OCI-M2 (cell line): ENCODE measurements around the gene EMC1.
"Not testable (repeated sequence)": the region's sequence is repeated elsewhere in the genome, so short reads cannot be mapped to it uniquely, and the experiment has no call there.

Experiments
- DNase-seq: peaks from one replicate; lab custom pipeline; 2025; ENCODE audit not compliant: unreplicated experiment; lab: John Stamatoyannopoulos, UW

EMC1 gene

DNA sequence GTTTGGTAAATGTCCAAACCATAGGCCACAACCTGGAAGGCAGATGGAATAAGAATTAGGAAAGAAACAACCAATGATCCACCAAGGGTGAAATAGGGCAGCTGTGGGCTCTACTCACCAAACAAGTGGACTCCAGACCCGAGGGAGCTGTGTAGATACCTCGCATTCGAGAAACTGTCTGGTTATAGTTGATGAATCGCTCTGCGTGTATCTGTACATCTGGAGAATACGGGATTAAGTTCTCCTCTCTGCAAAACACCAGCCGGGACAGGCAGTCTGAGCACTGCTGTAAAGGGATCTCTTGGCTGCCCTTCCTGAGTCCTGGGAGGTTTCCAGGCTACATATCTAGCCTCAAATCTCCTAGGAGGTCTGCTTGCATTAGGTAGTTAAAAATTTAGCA lies 31.9 kb downstream of the EMC1 start:
- DNase-seq: no peak

DNA sequence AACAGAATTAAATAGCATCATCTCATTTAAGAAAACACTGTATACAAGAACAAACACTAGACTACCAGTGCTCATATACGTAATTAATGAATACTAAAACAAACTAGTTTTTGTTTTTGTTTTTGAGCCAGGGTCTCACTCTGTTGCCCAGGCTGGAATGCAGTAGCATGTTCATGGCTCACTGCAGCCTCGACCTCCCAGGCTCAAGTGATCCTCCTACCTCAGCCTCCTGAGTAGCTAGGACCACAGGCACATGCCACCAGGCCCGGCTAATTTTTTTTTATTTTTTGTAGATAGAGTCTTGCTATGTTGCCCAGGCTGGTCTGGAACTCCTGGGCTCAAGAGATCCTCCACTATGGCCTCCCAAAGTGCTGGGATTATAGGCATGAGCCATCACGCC lies 34.7 kb downstream of the EMC1 start:
- DNase-seq: not testable (repeated sequence)

DNA sequence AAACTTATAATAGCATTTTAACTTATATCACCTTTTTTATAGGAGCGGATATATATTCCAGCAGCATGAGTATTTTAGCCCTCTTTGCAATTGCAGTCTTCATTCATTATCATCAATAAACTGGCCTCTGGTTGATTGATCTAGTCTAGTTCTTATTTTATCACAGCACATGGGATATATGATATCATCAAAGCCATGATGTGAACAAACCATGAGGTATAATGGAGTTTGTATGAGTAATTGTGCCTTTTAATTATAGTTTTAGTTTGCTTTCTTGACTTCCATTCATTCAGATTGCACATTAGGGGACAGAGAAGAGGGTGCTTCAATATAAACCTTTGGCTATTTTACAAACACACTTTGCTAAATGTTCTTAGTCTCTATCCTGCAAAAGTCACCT lies 37.7 kb downstream of the EMC1 start:
- DNase-seq: no peak

DNA sequence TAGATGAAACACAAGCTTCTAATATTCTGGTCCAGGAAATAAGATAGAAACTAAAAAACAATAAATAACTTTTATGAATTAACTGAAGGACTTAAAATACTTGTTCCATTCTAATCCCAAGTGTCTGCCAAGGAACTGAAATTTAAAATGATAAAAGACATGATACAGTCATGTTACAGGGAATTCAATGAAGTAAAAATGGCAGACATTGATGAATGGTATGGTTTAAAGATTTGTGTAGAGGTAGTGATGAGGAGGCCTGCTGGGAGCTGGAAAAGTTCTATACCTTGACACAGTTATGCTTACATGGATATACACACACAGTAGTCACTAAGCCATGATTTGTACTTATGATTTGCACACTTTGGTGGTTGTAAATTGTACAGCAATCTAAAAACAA lies 39.2 kb downstream of the EMC1 start:
- no peak for DNase-seq

DNA sequence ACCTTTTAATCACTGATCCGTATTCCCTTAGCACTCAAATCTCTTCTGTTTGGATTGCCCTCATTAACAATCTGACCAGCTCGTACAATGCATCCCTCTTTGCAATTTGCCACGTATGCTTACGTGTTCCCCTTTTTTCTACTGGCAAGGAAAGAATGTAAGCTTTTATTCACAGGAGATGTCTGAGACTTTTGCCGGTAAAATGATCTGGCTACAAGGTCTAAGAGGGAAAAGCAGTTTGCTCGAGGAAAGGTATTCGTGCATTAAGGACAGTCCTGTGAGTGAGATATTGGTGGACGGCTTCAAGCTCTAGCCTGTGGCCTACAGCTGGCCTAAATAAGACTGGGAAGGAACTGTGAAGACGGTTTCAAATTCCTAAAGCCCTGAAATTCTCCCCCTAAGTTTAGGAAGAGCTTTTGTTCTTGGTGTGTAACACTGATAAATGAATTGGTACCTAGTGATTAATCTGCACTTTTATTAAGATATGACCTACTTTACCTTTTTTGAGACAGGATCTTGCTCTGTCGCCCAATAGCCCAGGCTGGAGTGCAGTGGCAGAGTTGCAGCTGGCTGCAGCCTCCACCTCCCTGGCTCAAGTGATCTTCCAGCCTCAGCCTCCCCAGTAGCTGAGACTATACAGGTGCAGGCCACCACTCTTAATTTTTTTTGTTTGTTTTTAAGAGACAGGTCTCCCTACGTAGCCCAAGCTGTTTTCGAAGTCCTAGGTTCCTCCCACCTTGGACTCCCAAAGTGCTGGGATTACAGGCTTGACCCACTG lies 40.4 kb downstream of the EMC1 start:
- no peak for DNase-seq

DNA sequence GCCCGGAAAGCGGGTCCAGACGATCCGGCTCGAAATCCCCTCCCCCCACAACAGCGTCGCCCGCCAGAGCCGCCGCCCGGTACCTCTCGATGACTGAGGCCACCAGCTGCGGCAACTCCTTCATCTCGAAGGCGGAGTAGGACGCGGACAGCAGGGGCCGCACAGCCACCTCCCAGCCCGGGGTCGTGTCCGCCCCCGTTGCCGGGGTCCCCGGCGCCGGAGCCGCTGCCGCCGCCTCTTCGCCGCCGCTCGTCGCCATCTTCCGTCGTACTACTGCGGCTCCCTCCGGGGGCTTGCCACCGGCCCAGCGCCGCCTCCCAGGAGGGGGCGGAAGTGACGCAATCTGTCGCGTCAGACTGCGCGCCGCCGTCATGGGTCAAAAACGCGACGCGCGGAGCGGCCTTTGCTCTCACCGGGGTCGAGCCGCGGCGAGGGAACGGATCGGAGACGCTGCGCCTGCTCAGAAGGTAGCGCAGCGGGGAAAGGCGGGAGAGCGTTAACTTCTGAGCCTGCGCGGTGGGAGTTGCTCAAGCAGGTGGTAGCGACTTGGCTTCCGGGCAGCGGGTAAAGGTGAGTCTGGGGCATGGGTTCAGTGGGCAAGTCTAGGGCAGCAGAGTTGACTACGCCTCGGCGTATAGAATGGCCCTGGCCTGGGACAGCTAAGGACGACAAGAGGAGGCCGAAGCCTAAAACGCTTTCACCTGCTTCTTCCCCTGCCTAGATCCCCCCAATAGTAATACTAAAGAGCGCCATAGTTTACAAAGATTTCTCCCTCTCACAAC lies 41.1 kb downstream of the EMC1 start, which contains the start of gene UBR4:
Gene UBR4, minus strand, starts transcription at position 277 of the 782 bp plus-strand sequence. Its CDS starts 18 bp downstream, at position 259.
- peak; percentile 76 for DNase-seq

DNA sequence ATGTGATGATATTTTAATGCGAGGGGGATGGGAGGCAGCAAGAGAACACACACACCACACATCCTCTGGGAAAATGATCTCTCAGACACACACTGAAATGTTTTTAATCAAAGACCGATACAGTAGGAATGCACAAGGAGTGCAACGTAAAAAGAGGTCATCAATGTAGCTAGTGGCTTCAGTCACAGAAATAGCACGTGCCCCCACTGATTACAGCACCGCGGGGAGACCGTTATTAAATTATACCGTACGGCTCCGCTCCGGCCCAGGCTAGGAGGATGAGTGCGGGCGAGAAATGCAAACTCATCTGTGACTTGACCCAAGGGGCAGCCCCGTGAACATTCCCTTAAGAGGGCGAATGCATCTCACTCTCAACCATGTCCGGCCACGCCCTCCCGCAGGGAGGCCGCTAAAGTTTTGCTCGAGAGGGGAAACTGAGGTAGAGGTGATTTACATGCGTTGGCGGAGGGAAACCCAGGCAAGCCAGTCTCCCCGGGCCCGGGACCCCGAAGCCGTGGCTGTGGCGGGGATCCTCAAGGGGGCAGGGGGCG lies 41.8 kb downstream of the EMC1 start:
- no peak for DNase-seq

DNA sequence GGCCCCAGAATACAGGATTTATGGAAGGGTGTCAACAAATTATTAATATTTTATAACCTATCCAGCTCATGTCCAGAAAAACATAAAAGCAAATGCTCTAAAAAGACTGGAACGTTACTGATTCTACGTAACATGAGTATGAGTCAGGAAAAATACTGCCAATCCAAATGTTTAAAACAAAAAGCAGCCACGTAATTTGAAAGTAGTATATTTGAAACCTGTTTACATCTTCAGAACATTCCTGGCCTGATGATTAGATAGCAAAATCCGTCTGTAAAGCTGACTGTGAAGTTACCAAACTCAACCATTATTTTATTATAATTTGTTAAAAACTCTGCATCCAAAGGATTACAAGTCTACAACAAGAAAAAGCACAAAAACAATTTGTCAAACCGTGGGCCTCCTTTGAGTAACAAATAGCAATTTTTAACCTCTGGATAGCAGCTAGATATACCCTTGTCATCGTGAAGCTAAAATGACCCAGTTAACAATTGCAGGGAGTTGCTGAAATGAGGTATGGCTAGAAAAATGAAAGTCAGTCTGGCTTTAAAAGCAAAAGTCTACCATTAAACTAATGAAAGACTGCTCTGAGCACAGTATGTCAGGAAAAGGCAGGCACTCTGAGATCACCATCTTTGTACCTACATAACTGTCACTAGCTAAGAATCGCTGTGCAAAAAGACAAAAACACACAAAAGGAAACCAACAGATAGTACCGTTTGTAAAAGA lies 42.5 kb downstream of the EMC1 start:
- no peak for DNase-seq

DNA sequence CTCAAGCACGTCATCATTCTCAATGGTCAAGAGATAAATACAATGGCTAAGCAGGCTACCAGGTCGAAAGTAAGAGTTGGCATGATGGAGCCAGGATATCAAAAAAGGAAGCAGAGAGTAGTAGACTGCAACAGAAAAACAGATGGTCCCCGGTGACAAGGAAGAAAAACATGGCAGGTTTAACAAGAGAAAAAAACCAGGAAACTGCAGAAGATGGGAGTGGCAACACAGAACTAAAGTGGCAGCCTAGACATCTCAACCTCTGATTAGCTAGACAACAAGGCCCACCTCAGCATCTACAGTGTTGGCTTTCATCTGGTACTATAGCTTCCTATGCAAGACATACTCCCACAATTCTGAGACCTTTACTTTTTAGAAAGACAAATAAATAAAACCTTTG lies 44.4 kb downstream of the EMC1 start:
- DNase-seq: no peak

DNA sequence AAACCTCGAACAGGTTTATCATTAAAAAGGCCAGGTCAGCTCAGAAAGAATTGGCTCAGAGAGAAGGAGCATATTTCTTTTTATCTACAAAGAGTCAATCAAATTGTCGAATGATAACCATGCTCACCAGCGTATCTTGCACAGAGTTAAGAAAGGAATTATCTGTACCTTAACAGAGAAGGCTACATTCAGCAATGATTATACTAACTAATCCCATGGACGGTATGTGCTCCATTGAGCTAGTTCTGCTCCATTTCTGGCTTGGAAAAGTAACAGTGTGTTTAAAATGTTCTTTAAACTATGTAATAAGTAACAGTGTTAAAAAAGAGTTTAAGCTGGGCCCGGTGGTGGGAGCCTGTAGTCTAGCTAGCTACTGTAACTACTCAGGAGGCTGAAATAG lies 45.5 kb downstream of the EMC1 start:
- DNase-seq: no peak

DNA sequence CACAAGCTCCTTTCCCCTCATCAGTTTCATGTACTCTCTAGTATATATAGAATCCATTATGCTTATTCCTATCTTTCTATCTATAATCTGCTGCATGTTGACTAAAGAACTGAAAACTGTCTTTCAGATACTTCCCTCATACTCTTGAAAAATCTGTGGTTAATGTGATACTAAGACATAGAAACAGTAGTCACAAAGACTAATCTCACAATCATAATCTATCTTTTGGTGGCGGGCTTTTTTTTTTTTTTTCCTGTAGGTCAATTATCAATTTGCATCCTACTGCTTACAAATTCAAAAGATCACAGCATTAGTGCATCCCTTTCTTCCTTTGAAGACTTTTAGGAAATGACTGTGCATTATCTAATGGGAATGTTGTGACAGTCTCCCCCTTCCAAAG lies 45.9 kb downstream of the EMC1 start:
- no peak for DNase-seq

DNA sequence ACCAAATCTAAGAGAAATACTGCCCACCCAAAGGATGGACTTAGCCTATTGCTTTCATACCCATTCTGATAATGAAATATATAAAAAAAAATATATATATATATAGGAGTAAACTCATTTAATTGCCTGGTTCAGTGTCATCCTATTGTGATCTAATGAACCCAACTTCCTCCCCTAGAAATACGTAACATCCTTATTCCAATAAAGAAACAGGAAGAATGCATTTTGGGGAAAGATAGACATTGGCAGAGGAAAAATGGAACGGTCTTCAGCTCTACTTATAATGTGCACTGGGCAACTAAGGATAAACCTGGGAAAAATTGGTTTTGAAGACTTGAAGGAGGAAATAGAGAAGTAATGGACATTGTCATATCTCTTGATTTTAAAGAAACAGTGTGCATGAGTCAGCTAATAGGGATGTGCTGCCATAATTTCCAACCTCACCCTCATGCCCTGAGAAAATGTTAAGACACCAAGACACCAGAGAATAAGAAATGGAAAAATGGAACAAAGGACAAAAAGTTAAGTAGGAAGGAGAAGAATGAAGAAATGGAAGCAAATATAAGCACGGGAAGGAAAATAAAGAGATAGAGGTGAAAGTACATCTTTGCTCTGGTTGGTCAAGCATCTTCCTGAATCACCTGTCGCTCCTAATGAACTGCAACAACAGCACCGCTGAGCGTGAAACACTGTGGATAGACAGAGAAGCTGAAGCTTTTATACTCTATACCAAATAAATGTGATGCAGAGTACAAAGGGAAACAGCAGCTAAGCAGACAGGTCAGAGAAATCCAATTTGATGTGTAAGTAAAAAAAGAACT lies 46.7 kb downstream of the EMC1 start:
- no peak for DNase-seq

DNA sequence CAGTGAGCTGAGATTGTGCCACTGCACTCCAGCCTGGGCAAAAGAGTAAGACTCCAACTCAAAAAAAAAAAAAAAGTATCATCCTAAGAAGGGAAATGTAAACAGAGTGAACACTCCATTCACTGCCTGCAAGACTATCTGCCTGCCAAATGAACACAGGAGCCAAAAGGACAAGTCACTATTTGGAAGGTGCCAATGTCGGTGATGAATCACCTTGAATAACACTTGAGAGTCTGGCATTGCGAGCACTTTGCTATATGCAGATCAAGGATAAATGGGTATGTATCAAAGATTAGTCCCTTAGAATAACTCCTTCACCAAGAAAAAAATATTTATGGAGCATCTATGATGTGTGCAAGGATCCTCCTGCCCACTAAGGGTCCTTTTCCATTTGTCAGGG lies 47.9 kb downstream of the EMC1 start:
- DNase-seq: no peak

DNA sequence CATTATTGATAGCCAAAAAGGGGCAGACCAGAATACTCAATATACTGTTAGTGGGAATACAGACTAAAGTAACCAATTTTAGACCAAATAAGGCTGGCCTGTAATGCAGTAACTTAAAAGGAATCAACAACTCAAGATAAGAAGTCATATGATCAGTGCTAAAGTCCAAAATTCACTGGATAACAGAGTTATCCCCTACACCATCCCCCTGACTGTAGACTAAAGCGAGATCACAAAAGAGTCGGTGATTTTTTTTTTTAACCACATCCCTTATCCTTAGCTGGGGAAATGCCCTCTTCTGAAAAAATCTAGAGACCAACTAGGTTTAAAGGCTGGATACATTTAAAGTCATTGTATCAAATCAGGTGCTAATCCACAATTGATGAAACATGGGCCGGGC lies 48.9 kb downstream of the EMC1 start:
- DNase-seq: no peak

DNA sequence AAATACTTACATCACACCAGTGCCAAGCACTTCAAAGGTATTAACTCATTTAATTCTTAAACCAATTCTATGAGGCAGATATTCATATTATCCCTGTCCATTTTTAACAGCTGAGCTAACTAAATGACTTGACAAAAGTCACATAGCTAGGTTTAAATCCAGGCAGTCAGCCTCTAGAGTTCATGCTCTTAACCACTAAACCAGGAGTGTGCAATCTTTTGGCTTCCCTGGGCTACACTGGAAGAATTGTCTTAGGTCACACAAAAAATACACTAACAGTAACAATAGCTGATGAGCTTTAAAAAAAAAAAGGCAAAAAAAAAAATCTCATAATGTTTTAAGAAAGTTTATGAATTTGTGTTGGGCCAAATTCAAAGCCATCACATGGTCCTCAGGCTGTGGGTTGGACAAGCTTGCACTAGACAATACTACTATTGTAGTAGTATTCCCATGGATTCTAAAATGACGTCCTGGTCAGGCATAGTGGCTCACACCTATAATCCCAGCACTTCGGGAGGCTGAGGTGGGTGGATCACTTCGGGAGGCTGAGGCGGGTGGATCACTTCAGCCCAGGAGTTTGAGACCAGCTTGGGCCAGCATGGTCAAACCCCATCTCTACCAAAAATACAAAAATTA lies 51.2 kb downstream of the EMC1 start:
- DNase-seq: no peak

DNA sequence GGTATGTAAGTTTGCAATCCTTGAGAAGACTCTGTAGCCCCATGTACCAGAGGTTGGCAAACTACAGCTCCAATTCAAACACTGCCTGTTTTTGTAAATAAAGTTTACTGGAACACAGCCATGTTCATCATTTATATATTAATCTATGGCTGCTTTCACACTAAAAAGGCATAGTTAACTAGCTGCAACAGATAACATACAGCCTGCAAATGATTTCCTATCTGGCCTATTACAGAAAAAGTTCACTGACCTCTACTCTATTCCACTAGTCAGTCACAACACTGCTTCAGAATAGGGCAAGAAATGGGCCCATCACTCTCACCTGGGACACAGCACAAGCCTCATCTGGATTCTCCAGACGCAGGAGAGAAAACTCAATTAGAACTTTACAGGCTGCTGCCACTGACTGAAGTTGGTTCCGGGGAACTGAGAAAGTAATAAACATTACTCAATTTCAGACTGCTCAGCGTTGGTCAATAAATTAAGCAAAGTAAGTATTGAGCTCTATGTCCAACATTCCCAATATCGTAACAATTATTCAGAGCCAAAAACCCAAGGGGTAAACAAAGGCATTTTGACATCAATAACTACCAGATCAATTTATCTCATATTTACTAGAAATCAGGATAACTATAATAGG lies 51.9 kb downstream of the EMC1 start:
- DNase-seq: no peak

DNA sequence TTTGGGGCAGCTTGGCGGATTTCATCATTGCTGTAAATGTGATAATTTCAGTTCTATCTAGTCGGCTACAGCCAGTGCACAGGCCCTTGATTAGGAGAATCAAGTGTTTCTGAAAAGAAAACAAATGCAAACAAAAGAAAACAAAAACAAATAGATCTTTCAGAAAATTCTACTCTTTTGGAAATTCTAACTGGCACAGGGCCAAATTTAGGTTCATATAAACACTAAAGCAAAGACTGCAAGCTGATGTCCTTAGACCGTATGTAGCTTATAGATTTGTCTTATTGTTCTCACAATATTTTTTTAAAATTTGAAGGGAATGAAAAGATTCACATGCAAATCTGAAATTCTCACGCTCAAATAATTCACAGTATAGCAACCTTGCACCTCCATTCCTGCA lies 52.5 kb downstream of the EMC1 start:
- no peak for DNase-seq

DNA sequence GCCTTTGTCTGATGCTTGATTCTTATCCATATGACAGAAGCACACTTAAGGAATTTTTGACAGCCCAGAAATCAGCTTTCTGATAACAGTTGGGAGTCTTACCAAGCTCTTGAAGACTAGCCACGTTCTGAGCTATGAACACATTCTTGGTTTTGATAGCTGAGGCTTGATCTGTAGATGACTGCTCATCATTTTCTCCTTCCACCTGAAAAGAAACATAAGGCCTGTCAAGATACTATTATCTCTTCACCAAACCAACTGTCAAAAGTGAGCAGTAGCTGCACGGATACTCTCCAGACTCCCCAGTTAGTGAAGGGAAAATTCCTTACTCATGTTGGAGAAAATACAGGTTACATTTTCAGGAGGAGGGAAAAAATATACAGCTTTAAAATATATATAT lies 53.5 kb downstream of the EMC1 start:
- no peak for DNase-seq

DNA sequence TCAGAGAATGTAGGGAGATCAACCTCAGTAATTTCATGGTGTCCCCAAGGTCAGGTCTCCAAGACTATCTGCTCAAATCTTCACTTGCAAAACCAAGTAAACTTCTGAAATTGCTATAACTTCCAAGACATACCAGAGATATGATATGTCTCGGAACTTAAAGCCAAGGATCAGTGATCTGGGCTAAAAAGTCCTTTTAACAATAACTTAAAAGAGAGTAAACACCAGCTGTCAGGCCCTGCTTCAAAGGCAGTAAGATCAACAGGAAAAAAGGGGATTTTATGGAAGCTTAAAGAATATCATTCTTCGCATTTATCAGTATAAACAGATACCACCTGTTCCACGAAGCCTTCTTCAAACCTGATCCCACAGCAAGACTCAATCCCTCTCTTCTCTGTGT lies 55.0 kb downstream of the EMC1 start:
- no peak for DNase-seq

DNA sequence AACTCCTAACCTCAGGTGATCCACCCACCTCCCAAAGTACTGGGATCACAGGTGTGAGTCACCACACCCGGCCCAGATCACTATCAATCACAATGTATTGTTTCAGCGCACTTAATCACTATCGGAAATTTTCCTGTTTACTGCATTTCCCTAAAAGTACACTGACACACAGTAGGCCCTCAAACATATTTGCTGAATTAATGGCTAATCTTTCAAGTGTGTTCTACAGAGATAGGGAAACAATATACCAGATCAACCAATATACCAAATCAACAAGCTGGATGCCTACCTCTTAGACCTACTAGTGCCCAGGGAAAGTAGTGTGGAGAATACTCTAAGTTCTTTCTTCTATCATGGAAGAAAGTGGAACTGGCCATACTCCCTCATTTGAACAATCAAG lies 58.3 kb downstream of the EMC1 start:
- no peak for DNase-seq
